HG03064 (cell line): ENCODE results near the gene DGKQ.

Experiments
- ATAC-seq: cut with Tn5 transposase; IDR thresholded peaks from one replicate; pipeline ENCODE4 v1.9.1; 2021; ENCODE audit warnings: low read depth; ENCODE audit not compliant: unreplicated experiment

Gene DGKQ

DNA sequence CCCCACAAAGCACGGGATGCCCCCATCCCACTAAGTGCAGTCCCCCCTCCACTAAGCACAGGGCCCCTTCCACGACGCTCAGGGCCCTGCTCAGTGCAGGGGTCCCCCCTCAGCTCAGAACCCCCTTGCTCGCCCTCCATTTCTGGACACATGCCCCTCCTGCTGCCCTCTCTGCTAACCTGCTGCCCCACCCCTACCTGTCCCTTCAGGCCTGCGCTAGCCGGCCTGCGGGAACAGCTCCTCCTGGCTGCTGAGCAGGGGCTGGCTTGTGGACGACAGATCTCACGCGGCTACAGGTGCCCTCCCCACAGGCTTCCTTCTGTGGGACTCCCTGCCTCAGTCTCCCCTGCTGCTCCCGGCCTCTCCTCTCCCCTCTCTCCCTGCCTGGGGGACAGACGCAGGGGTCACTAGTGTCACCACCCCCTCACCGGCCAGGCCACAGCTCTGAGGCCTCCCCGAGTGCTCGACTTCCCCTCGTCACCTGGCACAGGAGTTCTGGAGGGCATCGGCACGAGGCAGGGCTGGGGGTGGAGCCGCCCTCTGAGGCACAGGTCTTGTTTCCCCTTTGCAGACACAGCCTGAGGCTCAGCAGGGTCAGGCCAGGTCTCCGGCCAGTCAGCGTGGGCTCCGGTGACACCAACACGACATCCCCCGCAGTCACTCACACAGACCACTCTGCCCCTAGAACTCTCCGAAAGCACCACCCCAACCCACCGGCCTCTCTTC is 62.8 kb downstream of the DGKQ start:
- ATAC-seq, result no peak

DNA sequence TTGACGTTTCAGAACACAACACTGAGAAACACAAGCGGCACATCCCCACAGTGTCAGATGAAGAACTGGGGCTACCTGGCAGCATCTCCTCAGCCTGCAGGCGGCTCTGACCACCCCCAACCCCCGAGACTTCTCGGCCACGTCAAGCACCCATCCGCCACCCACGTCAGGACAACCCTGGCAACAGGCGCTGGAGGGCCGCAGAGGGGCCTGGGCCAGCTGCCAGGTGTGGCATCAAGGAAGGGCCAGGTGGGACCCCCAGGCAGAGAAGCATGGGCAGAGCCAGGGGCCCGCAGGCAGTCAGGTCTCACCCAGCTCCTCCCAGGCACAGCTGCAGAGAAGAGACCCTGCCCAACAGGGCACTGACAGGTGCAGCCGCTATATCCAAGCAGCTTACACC is 63.5 kb downstream of the DGKQ start:
- ATAC-seq, result no peak

DNA sequence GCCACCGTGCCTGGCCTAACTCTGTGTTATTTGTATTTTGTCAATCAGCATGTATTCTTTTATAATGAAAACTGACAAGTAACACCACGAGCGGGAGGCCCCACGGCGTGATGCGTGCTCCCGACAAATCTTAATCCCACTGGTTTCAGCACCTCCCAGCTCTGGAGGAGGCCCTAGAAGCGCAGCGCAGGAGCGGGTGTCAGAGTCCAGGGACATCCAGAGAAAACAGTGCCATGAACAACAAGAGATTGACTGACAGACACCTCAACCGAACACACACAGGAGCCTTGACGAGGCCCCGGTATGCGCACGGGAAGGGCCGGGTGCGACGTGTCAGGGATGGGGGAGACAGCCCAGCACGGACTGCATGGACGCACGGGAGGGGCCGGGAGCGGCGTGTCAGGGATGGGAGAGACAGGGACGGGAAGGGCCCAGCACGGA is 64.2 kb downstream of the DGKQ start:
- no peak for ATAC-seq
